ENCODE data around the gene PSG1.
"Not testable (repeated sequence)": the region's sequence is repeated elsewhere in the genome, so short reads cannot be mapped to it uniquely, and the experiment has no call there.

Gene PSG1

DNA sequence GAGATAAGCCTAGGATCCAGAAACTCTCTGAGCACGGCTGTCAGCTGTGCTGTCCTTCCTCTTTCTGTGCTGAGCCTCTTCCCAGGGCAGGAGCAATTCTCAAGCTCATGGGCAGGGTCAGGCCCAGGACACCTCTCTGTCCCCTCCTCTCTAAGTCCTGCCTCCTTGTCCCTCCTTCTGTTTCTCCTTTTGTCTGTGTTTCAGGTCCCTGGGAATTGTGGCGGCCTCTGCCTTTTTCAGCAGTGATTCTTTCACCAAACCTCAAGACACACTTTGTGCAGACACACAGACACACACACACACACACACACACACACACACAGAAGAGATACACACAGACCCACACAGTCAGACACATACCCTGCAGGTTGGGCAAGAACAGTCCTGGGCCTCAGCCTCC is at the start of gene PSG1:
Gene PSG1, minus strand, starts transcription at position 101 of the 400 bp plus-strand sequence. CDS start 132 bp downstream, outside the sequence.
- no peak for DNase-seq (ENCODE audit: low read depth in 1 of 2, low spot score in 1 of 2)

DNA sequence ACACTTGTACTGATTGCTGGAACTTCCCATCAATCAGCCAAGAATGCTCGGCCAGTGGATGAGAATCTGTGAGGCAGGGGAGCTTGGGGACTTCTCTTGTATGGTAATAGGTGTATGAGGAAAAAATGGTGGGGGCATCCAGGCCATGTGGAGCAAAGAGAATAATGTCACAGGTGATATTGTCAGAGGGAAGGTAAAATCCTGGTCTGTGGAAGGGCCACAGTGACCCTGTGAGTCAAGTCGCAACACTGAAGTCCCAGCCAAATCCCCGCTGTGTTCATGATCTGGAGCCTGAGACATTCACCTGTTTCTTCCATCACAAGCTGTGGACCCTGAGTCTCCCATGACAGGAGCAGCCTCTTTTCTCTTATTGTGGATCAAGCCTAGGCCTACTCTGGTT is 49.4 kb upstream of the PSG1 start:
- no peak for DNase-seq (ENCODE audit: low read depth in 1 of 2, low spot score in 1 of 2)

DNA sequence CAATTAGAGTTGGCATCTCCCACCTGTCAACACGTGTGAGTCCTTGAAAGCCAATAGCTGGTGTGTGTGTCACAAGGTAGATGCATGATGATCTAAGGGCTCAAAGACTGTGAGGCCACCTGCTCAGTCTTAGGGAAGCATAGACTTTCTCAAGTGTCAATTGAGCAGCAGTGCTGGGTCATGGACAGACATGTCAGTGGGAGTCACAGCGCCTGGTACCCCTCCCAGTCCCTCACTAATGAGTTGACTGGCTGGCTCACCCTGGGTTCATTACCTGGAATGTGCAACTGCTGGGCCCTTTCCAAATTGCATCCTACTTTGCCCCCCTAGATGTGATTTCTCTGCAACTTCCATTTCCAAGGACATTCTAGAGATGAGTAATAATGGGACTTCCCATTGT is 47.3 kb upstream of the PSG1 start:
- no peak for DNase-seq (ENCODE audit: low read depth in 1 of 2, low spot score in 1 of 2)

DNA sequence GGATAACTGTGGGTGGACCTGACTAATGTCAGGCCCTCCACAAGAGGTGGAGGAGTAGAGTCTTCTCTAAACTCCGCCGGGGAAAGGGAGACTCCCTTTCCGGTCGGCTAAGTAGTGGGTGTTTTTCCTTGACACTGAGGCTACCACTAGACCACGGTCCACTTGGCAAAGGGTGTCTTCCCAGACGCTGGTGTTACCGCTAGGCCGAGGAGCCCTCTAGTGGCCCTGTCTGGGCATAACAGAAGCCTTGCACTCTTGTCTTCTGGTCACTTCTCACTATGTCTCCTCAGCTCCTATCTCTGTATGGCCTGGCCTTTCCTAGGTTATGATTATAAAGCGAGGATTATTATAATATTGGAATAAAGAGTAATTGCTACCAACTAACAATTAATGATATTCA is 43.6 kb upstream of the PSG1 start:
- DNase-seq (ENCODE audit: low read depth in 1 of 2, low spot score in 1 of 2), result not testable (repeated sequence)

DNA sequence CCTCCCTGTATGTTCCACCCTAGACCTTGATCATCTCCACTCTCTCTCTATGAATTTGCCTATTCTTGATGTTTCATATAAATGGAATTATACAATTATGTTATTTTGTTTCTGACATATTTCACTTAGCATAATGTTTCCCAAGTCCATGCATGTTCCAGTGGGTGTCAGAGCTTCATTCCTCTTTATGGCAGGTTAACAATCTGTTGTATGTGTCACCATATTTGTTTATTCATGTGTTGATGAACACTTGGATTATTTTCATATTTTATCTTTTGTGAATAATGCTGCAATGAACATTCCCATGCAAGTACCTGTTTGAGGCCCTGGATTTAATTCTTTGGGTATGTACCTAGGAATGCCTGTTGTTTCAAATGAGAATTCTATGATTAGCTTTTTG is 41.5 kb upstream of the PSG1 start:
- not testable (repeated sequence) for DNase-seq (ENCODE audit: low read depth in 1 of 2, low spot score in 1 of 2)

DNA sequence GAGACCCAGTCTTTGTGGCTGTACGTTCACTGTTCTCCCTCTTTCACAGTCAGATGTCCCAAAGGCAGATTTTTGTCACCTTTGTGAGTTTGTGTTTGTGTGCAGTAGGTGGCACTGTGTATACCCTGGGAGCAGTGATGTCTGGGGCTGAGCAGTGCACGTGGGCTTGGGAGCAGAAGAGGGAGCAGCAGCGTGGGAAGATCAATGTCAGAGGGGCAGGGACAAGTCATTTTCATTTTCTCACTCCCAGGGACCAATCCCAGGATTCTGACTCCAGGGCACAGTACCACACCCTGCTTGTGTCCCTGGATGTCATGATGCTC is 40.2 kb upstream of the PSG1 start:
- no peak for DNase-seq (ENCODE audit: low read depth in 1 of 2, low spot score in 1 of 2)

DNA sequence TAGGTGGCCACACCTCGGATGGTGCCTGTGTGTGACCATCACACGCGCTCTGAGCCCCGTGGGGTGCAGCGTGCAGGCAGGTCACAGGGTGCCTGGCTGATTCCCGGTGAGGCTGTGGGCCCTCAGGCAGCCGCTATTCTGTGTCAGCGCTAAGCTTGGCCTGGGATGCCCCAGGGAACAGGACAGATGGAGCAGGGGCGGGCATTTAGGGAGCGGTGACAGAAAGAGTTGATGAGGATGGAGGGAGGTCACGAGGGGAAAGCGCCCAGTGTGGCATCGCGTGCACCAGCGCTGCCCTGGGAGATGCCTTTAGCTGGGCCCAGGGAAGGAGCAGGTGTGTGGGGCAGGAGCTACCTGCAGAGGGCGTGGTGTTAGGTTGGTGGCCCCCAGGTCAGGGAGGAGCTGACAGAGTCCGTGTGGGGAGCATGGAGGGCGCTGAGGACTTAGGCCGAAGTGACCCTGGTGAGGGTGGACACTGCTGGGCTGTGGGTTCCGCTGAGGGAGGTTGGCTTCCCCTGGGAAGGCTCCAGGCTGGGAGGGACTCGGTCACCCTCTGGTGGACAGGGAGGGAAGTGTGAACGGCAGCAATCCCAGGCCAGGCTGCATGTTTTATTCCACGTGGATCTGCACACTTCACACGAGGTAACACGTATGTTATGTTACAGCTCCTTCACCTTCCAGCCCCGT is 39.7 kb upstream of the PSG1 start:
- DNase-seq (ENCODE audit: low read depth in 1 of 2, low spot score in 1 of 2), result not testable (repeated sequence)

DNA sequence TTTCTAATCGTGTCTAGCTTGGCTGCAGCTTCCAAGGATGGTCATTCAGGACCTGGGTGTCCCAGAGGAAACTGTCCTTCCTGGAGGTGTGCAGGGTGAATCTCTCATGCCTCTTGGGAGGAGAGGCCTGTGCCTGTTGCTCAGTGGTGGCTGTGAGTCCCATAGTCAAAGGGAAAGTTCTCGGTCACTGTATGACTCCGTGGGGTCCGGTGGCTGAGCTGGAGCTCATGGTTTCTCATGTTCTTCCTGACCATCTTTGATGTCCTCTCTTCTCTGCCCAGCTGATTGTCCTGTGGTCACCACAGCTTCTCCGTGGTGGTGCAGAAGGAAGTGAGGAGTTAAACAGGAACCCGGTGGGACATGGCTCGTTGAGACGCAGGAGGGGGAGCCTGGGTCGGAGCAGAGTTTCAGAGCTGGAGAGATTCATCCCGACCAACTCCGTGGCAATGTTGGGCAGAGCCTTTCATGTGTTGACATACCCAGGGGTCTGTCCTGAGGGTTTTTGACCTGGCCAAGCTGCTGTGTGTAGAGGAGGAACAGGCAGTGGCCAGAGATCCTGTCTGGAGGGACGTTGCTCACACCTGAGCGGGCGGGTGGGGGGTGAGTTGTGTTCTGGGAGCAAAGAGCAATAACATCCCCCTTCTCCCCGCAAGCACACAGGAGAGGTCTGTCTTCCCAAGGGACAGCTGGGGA is 39.0 kb upstream of the PSG1 start:
- DNase-seq (ENCODE audit: low read depth in 1 of 2, low spot score in 1 of 2), result not testable (repeated sequence)

DNA sequence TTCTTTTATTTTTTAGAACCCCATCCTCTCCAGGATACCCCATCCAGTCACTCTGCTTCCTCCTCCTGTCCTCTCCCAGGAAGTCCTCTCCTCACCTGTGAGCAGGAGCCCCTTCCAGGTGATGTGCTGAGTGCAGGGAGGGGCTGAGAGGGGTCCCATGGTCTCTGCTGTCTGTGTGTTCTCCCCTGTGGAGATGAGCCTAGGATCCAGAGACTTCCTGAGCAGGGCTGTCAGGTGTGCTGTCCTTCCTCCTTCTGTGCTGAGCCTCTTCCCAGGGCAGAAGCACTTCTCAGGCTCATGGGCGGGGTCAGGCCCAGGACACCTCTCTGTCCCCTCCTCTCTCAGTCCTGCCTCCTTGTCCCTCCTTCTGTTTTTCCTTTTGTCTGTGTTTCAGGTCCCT is 38.1 kb upstream of the PSG1 start, which contains the start of gene PSG6:
Gene PSG6, minus strand, starts transcription at position 261 of the 400 bp plus-strand sequence. Its CDS starts 102 bp downstream, at position 159.
- DNase-seq (ENCODE audit: low read depth in 1 of 2, low spot score in 1 of 2), result not testable (repeated sequence)

DNA sequence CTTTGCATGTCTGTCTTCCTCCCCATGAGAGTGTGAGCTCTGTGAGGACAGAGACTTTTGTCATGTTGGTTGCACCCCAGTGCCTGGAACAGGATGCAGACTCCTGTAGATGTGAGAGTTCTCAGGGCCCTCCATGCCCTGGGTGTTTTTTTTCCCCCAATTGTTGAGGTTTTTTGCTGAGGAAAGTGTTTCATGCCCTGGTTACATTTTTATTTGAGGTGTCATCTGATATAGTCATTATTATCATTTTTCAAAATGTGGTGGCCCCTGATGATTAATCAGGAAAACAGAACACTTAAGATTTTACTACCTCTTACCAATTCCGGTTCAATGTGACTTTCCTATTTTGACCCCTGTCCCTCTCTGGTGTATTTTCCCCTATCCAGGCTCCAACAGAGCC is 37.4 kb upstream of the PSG1 start:
- not testable (repeated sequence) for DNase-seq (ENCODE audit: low read depth in 1 of 2, low spot score in 1 of 2)

DNA sequence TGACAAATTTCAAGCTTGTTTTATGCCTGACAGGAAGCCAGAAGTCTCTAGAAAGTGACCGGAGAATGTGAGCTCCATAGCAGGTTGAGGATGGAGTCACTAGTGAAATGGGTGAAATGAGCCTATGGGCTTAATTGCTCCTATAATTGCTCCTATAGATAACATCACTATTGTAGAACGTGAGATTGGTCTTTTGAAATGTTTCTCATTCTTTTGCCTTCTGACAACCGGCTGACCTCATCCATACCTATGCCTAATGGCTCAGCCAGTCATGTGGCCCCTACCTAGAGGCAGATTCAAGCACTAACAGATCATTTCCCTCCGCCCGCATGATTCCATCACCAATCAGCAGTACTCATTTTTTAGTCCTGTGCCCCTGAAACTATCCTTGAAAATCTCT is 34.0 kb upstream of the PSG1 start:
- DNase-seq (ENCODE audit: low read depth in 1 of 2, low spot score in 1 of 2), result not testable (repeated sequence)

DNA sequence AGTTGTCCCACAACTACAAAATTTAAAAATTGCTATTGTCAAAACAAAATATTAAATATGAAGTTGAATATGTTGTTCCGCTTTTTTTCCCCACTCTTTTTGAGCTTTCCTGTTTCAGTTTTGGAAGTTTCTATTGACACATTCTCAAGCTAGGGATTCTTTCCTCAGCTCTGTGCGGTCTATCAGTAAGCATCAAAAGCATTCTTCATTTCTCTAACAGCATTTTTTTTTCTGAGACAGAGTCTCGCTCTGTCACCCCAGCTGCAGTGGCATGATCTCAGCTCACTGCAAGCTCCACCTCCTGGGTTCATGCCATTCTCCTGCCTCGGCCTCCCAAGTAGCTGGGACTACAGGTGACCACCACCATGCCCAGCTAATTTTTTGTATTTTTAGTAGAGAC is 33.4 kb upstream of the PSG1 start:
- not testable (repeated sequence) for DNase-seq (ENCODE audit: low read depth in 1 of 2, low spot score in 1 of 2)

DNA sequence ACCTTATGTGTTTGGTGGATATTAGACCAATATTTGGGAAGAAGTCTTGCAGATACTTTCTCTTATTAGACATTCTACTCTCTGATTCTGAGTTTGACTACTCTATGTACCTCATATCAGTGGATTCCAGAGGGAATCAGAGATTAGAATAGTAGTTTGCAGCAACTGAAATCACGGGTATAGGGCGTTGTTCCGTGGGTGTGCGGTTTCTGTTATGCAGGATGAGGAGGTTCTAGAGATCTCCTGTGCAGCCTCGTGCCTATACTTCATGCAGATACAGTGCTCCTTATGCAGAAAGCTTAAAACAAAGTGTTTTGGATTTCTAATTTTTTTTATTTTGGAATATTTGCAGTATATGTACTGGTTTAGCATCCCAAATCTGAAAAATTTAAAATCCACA is 32.2 kb upstream of the PSG1 start:
- DNase-seq (ENCODE audit: low read depth in 1 of 2, low spot score in 1 of 2), result not testable (repeated sequence)

DNA sequence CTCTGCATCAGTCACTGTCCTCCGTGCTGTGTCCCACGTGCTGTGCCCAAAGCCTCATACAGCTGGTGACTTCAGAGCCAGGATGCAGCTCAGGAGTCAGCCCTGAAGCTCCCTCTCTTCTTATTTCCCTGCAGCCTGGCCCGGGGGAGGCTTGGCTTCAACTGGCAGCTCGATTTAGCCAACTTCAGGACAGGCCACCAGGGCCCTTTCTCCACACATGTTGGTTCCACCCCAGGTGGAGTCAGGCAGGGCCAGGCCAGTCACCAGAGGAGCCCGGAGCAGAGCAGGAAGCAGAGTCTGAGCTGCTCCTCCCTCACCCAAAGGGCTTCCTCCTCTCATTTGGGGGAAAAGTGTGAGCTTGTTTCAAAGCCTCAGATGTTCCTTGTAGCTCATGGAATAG is 26.6 kb upstream of the PSG1 start:
- not testable (repeated sequence) for DNase-seq (ENCODE audit: low read depth in 1 of 2, low spot score in 1 of 2)

DNA sequence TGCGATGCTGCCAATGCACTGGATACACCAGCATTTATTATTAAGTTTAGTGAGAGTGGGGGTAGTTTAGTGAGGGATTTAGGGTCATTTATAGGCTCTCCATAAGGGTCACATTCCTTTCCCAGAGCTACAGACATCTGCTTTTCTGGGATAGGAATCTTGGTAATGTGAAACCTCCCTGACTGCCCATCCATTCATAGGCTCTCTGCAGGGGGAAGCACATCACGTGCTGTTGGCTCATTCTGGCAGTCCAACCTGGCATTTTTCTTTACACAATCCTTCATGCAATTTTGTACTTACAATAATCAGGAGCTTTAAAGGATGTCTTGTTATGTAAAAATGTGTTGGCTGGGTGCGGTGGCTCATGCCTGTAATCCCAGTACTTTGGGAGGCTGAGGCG is 21.0 kb upstream of the PSG1 start:
- not testable (repeated sequence) for DNase-seq (ENCODE audit: low read depth in 1 of 2, low spot score in 1 of 2)

DNA sequence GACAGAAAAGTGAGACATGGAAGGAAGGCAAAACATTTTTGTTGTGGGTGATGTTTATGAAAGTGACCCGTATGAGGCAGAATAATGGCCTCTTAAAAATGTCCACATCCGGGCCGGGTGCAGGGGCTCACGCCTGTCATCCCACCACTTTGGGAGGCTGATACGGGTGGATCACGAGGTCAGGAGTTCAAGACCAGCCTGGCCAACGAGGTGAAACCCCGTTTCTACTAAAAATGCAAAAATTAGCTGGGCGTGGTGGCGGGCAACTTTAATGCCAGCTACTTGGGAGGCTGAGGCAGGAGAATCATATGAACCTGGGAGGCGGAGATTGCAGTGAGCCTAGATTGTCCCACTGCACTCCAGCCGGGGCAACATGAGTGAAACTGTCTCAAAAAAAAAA is 20.2 kb upstream of the PSG1 start:
- DNase-seq (ENCODE audit: low read depth in 1 of 2, low spot score in 1 of 2), result not testable (repeated sequence)

DNA sequence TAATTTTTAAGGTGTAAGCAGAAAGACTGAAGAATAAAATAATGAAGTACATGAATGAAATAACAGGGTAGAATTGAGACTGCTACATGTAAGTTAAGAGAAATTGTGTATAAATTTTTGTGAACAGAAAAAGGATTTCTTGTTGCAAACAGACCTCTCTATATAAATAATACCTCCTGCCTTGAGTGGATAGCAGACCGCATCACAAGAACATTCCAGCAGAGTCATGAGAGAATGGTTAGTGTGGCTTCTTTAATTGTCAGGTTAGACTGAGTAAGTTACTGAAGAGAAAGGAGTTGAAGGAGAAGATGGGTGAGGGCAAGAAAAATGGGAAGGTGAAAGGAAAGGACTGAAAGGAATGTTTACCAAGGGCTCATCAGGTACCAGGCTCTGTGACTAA is 19.6 kb upstream of the PSG1 start:
- DNase-seq (ENCODE audit: low read depth in 1 of 2, low spot score in 1 of 2), result not testable (repeated sequence)

DNA sequence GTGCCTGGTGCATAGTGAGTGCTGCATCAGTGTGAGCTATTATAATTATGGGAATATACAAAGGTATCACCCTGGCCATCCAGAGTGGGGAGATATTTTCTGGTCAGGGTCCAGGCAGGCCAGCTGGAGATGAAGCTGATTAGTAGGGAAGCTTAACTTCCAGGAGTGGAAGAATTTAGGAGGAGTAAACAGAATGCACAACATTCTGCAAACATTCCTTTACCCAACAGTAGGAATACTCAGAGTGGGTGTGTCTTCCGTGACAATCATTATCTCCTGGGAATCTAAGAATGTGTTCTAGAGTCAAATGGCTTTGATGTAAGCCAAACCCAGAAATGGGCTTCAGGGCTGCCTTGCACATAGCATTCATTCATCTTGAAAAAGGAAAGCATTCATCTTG is 19.1 kb upstream of the PSG1 start:
- DNase-seq (ENCODE audit: low read depth in 1 of 2, low spot score in 1 of 2), result not testable (repeated sequence)

DNA sequence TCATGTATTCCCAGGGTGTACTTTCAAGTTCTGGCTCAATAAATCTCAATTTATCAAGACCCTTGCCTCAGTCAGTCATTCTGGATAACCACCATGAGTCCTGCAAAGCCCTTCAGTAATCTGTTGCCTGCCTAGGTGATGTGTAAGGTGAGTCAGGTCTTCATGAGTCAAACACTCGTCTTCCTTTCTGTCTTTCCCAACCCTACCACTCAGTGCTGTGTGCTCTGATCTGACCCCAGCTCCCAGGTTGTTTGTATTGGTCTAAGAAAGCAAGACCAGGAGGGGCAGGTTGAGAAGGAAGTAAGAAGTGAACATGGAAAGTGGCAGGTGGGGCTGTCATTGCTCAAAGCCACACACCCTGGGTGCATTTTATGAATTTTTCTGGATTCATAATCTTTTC is 18.2 kb upstream of the PSG1 start:
- not testable (repeated sequence) for DNase-seq (ENCODE audit: low read depth in 1 of 2, low spot score in 1 of 2)

DNA sequence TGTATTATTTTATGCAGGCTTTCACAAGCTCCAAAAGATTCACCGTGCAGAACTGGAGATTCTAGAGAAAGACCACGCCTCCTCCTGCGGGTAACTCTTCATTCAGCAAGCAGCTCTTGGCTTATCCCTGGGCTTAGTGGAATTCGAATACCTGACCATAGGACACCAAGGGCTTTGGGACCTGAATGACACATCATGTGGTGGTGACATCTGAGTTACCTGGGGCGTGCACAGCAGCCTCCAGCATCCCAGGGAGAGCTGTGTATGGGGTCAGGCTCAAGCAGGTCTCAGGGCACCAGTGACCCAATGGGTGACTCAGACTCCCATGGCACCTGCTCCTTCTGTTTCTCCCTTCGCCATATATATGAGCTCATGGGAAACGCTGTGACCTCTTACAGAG is 10.9 kb upstream of the PSG1 start:
- not testable (repeated sequence) for DNase-seq (ENCODE audit: low read depth in 1 of 2, low spot score in 1 of 2)

DNA sequence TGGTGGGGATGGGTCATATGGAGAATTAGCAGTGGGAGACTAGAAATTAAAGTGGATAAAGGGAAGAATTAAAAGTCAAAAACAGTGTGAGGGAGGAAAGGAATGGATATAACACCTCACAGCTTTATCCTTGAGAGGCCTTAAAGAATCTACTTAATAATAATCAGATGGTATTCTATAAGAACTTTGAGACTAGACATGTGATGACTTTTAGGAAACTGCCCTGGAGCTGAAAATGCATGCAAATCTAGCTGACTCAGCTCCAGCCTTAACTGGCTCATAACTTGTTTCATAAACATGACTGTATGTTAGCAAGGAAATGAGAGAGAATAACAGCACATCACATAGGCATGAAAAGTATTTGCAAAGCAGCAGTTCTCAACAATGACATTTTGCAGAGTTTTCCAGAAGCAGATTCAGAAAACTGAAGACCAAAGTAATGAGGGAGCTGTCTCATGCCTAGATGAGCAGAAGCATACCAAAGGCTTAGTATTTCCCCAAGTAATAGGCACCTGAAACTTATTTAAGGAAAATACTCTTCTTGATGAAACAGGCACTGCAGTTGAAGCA is 8.4 kb upstream of the PSG1 start:
- DNase-seq (ENCODE audit: low read depth in 1 of 2, low spot score in 1 of 2), result not testable (repeated sequence)

DNA sequence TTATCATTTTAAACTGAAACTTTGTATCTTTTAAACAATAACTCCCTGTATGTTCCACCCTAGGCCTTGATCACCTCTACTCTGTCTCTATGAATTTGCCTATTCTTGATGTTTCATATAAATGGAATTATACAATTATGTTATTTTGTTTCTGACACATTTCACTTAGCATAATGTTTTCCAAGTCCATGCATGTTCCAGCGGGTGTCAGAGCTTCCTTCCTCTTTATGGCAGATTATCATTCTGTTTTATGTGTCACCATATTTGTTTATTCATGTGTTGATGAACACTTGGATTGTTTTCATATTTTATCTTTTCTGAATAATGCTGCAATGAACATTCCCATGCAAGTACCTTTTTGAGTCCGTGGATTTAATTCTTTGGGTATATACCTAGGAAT is 3.2 kb upstream of the PSG1 start:
- DNase-seq (ENCODE audit: low read depth in 1 of 2, low spot score in 1 of 2), result not testable (repeated sequence)
